RWPE2 (cell line): Measurements from ENCODE around the gene ANKZF1.
A peak's percentile ranks its signal among the peaks of the same experiment; 100 is the strongest.

ENCODE experiments used
- ATAC-seq: fragments of 200-7000 bp; cut with Tn5 transposase; 3 replicates; pipeline ENCODE4 v1.9.1; 2021; ENCODE audit warnings: low read depth
- DNase-seq: peaks from one replicate; pipeline ENCODE4 v3.0.0-alpha.2; 2020; ENCODE audit warnings: low spot score
- H3K27ac ChIP-seq: fragments of 450-650 bp; 2 replicates; pipeline ENCODE4 v1.5.1; 2017; ENCODE audit warnings: mild to moderate bottlenecking; ENCODE audit not compliant: poor library complexity, severe bottlenecking
- H3K27me3 ChIP-seq: fragments of 250-450 bp; sonication (Bioruptor Pico); 2 replicates; pipeline ENCODE4 v1.5.1; 2021; ENCODE audit warnings: mild to moderate bottlenecking, moderate library complexity; ENCODE audit not compliant: insufficient read depth, poor library complexity, severe bottlenecking
- H3K36me3 ChIP-seq: fragments of 250-450 bp; sonication (Bioruptor Pico); 2 replicates; pipeline ENCODE4 v1.5.1; 2020; ENCODE audit warnings: low read depth, mild to moderate bottlenecking, moderate library complexity
- H3K4me1 ChIP-seq: fragments of 250-450 bp; sonication (Bioruptor Pico); 2 replicates; pipeline ENCODE4 v1.5.1; 2021; ENCODE audit warnings: mild to moderate bottlenecking, moderate library complexity; ENCODE audit not compliant: insufficient read depth, poor library complexity, severe bottlenecking
- H3K4me3 ChIP-seq: fragments of 250-450 bp; sonication (Bioruptor Pico); 2 replicates; pipeline ENCODE4 v1.5.1; 2021; ENCODE audit warnings: mild to moderate bottlenecking, moderate library complexity; ENCODE audit not compliant: severe bottlenecking
- H3K9me3 ChIP-seq: fragments of 250-450 bp; sonication (Bioruptor Pico); 2 replicates; pipeline ENCODE4 v1.5.1; 2021; ENCODE audit warnings: mild to moderate bottlenecking, moderate library complexity; ENCODE audit not compliant: severe bottlenecking
- TF ChIP-seq, protein P1 (sequence below): fragments of 450-650 bp; IDR thresholded peaks from one replicate; pipeline ENCODE4 v1.5.1; 2017; ENCODE audit warnings: mild to moderate bottlenecking, moderate library complexity; ENCODE audit not compliant: poor library complexity, severe bottlenecking

The ANKZF1 gene

DNA sequence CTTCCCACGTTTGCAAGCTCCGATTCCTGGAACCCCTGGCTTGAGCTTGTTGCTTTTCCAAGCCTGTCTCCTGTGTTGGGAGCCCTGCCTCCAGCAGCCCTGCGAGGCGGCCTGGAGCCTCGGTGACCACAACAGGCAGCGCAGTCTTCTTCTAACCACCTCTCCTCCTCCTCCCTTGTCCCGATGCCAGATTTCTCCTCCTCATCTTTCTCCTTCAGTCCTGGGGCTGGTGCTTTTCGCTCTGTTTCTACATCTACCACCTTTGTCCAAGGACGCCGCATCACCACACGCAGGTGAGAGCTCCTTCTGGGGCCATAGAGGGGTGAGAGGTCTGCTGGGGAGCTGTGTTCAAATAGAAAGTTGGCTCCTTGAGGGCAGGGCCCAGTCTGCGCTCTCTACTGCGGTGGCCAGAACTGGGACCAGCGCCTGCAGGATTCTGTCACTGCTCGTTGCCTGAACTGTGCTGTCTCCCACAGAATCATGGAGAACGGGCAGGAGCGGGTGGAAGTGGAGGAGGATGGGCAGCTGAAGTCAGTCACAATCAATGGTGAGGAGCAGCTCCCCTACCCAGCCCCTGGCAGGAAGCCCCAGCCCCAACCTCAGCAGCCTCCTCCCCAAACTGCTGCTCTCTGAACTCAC is 53.5 kb downstream of the ANKZF1 start:
- DNase-seq (no peak), ATAC-seq (no peak)
- H3K27ac ChIP-seq, result no peak overlapping the region
- no peaks in the 10 kb centered on the region for H3K9me3 ChIP-seq
- peaks cover 35% of the 10 kb centered on the region for H3K36me3 ChIP-seq
- H3K4me3 ChIP-seq, result no peak overlapping the region
- no peaks in the 10 kb centered on the region for H3K27me3 ChIP-seq
- peaks cover 26% of the 10 kb centered on the region for H3K4me1 ChIP-seq
- TF ChIP-seq, protein P1, sequence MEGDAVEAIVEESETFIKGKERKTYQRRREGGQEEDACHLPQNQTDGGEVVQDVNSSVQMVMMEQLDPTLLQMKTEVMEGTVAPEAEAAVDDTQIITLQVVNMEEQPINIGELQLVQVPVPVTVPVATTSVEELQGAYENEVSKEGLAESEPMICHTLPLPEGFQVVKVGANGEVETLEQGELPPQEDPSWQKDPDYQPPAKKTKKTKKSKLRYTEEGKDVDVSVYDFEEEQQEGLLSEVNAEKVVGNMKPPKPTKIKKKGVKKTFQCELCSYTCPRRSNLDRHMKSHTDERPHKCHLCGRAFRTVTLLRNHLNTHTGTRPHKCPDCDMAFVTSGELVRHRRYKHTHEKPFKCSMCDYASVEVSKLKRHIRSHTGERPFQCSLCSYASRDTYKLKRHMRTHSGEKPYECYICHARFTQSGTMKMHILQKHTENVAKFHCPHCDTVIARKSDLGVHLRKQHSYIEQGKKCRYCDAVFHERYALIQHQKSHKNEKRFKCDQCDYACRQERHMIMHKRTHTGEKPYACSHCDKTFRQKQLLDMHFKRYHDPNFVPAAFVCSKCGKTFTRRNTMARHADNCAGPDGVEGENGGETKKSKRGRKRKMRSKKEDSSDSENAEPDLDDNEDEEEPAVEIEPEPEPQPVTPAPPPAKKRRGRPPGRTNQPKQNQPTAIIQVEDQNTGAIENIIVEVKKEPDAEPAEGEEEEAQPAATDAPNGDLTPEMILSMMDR, result no peak

DNA sequence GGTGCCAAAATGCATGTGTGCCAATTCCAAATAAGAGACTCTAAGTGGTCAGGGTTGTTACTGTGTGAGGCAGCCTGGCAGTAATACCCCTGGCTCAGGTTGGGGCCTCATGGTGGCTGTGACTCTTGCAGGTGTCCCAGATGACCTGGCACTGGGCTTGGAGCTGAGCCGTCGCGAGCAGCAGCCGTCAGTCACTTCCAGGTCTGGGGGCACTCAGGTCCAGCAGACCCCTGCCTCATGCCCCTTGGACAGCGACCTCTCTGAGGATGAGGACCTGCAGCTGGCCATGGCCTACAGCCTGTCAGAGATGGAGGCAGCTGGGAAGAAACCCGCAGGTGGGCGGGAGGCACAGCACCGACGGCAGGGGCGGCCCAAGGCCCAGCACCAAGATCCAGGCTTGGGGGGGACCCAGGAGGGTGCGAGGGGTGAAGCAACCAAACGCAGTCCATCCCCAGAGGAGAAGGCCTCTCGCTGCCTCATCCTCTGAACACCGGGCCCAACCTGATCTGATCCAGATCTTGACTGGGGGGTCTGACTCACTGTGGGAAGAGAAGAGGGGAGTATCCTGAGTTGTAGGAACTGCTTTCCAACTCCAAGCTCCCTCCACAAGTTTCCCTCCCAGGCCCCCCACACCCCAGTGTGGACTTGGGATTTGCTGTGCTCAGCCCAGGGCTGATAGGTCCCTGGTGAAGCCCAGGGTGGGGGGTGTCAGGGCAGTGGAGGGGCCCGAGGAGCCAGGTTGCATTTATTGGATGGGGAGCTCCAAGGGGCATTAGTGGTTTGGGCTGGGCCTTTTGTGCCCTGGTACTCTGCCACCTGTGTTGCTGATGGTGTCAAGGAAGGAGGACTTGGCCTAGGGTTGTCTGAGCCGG is 55.1 kb downstream of the ANKZF1 start:
- Histone ChIP-seq H3K27ac (peak overlapping the region; percentile 79), H3K36me3 (peaks cover 35% of the 10 kb centered on the region)
- ATAC-seq, result no peak

DNA sequence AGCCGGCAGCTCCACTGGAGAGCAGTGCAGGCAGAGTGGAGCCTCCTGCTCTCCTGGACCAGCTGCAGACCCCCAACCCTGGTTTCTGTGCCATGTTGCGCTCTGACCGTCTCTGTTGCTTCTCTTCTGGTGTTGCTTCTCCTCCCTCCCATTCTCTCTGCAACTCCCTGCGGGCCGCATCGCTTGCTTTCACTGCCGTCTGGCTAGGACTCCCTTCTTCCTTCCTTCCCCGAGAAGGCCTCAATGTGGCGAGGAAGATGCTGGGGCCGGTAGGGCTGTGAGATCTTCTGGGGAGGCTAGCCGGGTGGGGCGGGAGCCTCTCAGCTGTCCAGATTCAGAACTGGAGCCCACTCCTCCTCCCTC is 55.7 kb downstream of the ANKZF1 start:
- Histone ChIP-seq H3K27ac (peak overlapping the region; percentile 79), H3K9me3 (no peaks in the 10 kb centered on the region), H3K27me3 (no peaks in the 10 kb centered on the region), H3K36me3 (peaks cover 34% of the 10 kb centered on the region), H3K4me3 (no peak overlapping the region), H3K4me1 (peaks cover 26% of the 10 kb centered on the region)
- ATAC-seq, result no peak
- no peak for DNase-seq
- TF ChIP-seq, protein P1, result no peak

More for the DNA sequence above, 55.1 kb downstream of the ANKZF1 start:
- H3K9me3 ChIP-seq, result no peaks in the 10 kb centered on the region
- DNase-seq, result no peak
- TF ChIP-seq, protein P1, result no peak
- H3K27me3 ChIP-seq, result no peaks in the 10 kb centered on the region
- peaks cover 24% of the 10 kb centered on the region for H3K4me1 ChIP-seq
- no peak overlapping the region for H3K4me3 ChIP-seq

DNA sequence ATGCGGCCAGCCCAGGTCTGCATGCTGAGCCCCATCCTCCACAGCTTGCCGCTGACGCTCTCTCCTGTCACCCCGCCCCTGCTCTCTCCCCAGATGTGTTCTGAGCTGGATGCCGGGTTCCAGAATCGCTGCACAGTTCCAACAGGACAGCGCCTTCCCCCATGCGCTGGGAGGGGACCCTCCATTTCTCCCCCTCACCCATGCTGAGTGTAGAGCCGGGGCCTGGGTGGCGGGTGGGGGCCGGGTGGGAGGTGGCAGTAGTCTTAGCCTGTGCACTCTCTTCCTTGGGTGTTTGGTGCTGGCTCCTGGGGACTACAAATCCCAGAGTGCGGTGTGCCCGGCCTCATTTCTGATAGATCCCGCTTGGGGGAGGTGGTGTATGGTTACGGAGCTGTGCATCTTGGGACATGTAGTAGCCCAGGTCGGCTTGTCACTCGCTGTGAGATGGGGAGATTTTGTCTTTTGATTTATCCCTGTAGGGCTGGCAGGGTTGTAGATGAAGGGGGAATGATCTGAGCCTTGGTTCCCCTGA is 56.4 kb downstream of the ANKZF1 start:
- Histone ChIP-seq H3K4me1 (peaks cover 27% of the 10 kb centered on the region), H3K27ac (peak overlapping the region; percentile 79), H3K36me3 (peaks cover 28% of the 10 kb centered on the region), H3K27me3 (no peaks in the 10 kb centered on the region), H3K4me3 (no peak overlapping the region), H3K9me3 (no peaks in the 10 kb centered on the region)
- ATAC-seq, result peak; percentile 85
- peak; percentile 84 for DNase-seq
- TF ChIP-seq, protein P1, result no peak
